ENCODE results near the gene DAGLA. TPM values are rescaled to one million over a fixed set of nuclear protein-coding genes. Genes with fewer than 3 reads are reported as not detected.

The DAGLA gene
- total and polyA plus RNA-seq, 2 donors (not counting 3 experiments of a cell fraction or from before 2014, with no cell fraction given) = 2.5 to 4.7 TPM

DNA sequence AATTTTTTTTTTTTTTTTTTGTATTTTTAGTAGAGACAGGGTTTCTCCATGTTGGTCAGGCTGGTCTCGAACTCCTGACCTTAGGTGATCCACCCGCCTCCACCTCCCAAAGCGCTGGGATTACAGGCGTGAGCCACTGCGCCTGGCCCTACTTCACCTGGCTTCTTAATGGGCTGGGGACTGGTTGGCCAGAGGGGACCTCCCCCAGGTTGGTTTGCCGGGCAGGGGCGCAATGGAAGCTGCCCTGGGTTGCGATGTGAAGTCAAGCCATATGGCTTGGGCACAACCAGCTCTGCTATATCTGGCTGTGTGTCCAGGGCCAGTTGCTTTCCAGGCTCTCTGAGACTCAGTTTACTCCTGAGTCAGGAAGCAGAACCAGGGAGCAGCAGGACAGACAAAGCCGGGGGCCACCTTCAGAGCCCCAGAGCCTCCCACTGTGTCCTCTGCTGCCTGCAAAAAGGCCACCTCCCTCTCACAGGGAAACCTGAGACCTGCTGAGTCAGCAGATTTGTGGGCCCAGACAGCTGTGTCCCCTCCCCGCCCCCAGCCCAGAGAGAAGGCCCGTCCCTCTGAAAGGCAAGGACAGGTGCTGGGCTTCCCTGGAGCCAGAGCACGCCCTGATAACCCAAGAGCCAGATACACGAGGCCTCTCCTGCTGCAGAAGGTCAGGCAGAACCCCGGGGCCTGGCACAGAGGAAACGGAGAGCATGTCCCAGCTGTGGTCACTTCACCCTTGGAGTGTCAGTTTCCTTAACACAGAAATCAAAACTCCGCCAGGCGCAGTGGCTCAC, 29.2 kb upstream of the DAGLA start:
- Histone ChIP-seq H3K4me2 (ENCODE audit: insufficient read depth, low read length) (no peak overlapping the region), H3K79me2 (ENCODE audit: control insufficient read depth, insufficient read depth, low read length) (no peaks in the 10 kb centered on the region), H3K27me3 (ENCODE audit: control insufficient read depth in 2 of 2, insufficient read depth in 2 of 2, low read length in 2 of 2) (no peaks in the 10 kb centered on the region), H4K20me1 (replicated peaks; ENCODE audit: control insufficient read depth, extremely low read depth, insufficient read depth, low read length) (no peaks in the 10 kb centered on the region), H2AFZ (ENCODE audit: low read depth, low read length) (no peak overlapping the region), H3K36me3 (ENCODE audit: control insufficient read depth in 2 of 2, extremely low read depth in 1 of 2, insufficient read depth in 2 of 2, low read length in 2 of 2) (no peaks in the 10 kb centered on the region), H3K9me1 (replicated peaks; ENCODE audit: control insufficient read depth, extremely low read depth, insufficient read depth, low read length) (no peaks in the 10 kb centered on the region), H3K9me3 (replicated peaks; ENCODE audit: control insufficient read depth, insufficient read depth, low read length) (no peaks in the 10 kb centered on the region), H3K9ac (replicated peaks; ENCODE audit: extremely low read depth, insufficient read depth, low read length) (no peak overlapping the region), H3K4me1 (ENCODE audit: control insufficient read depth, extremely low read depth, insufficient read depth, low read length) (no peaks in the 10 kb centered on the region), H3K4me3 (replicated peaks in 1 of 3; ENCODE audit: insufficient read depth in 1 of 3, low read depth in 1 of 3, low read length in 3 of 3) (no peak overlapping the region), H3K27ac (ENCODE audit: insufficient read depth, low read depth, low read length) (no peak overlapping the region)
- intact Hi-C loops (cut with micrococcal nuclease) = no loop called here
- no TSS peak for BruUV-seq (replicated peaks)
- ChIA-PET POLR2A (no interaction called here), CTCF (interaction anchor here (1.1 to 1.4 kb wide), 2 partner anchors 12 to 205 kb away, joined by 3 to 6 read pairs; no protein-coding TSS in a partner anchor)
- TF ChIP-seq GATA2 (IDR thresholded peaks at IDR 0.05; ENCODE audit: insufficient read depth, insufficient read length, low read depth, low read length) = no peak
- TF ChIP-seq JUN (IDR thresholded peaks at IDR 0.05; ENCODE audit: borderline replicate concordance, insufficient read depth, insufficient read length, low read depth) = no peak
- TF ChIP-seq POLR2AphosphoS5 (IDR thresholded peaks at IDR 0.05; ENCODE audit: insufficient read depth, low read depth, low read length) = no peak
- no peak for TF ChIP-seq MYC (IDR thresholded peaks at IDR 0.05; ENCODE audit: low read depth, low read length)
- no peak for TF ChIP-seq POLR2A (IDR thresholded peaks at IDR 0.05; ENCODE audit: low read depth, low read length)
- no peak for TF ChIP-seq CTCF (IDR thresholded peaks at IDR 0.05; ENCODE audit: extremely low read depth in 1 of 2, insufficient read depth in 1 of 2, low read depth in 1 of 2, low read length in 2 of 2)
- TF ChIP-seq, protein P1, sequence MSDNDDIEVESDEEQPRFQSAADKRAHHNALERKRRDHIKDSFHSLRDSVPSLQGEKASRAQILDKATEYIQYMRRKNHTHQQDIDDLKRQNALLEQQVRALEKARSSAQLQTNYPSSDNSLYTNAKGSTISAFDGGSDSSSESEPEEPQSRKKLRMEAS (IDR thresholded peaks at IDR 0.05; ENCODE audit: insufficient read depth, insufficient read length) = no peak
- no peak for TF ChIP-seq EZH2 (IDR thresholded peaks at IDR 0.05; ENCODE audit: borderline replicate concordance, low read depth, low read length, severe bottlenecking)
- no peak for TF ChIP-seq FOS (IDR thresholded peaks at IDR 0.05; ENCODE audit: borderline replicate concordance, insufficient read depth, low read length)
- no peak for FAIRE-seq
- dilution Hi-C loops (cut with MboI; ENCODE audit: extremely low pct_ligation_motif_present, low sequenced_read_pairs) = no loop called here
- no peak for DNase-seq (ENCODE audit: low read depth, low spot score)

All from endothelial cell of umbilical vein (primary cell).